Astrocyte of the spinal cord (primary cell): ENCODE data around the gene CROT.
A peak's percentile ranks its signal among the peaks of the same experiment; 100 is the strongest.

Experiments
- DNase-seq: peaks from one replicate; pipeline ENCODE4 v3.0.0; 2011; ENCODE audit warnings: low read depth, low spot score
- H3K4me3 ChIP-seq: 2 replicates; pipeline ENCODE4 v1.5.1; 2011; ENCODE audit warnings: low read depth, mild to moderate bottlenecking, low read length, moderate library complexity
- in situ Hi-C: cut with HindIII; loops from 2 replicates; pipeline ENCODE4 v1.10.0; 2017; ENCODE audit warnings: low sequenced_read_pairs
- TF ChIP-seq, protein P1 (sequence below): IDR thresholded peaks from 2 replicates; pipeline ENCODE4 v1.5.1; 2012; ENCODE audit warnings: low read depth, mild to moderate bottlenecking, low read length, inconsistent platforms

Gene CROT

DNA sequence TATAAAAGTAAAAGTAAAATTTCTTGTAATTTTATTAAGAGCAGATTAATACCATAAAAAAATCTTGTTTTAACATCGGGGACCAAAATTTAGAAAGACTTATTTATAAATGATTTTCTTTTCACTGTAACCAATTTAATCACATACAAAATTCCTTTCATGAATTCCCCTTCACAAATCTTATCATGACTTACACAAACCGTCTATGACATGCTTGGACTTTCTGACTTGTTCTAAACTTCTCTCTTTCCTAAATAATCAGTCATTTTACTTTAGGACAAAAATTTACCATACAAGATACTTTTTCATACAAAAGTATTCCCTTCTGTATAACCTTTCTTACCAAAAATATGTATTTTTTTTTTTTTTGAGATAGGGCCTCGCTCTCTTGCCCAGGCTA lies 9.3 kb downstream of the CROT start:
- in situ Hi-C loops = no loop called here
- DNase-seq = peak; percentile 25
- H3K4me3 ChIP-seq = no peak overlapping the region
- TF ChIP-seq, protein P1, sequence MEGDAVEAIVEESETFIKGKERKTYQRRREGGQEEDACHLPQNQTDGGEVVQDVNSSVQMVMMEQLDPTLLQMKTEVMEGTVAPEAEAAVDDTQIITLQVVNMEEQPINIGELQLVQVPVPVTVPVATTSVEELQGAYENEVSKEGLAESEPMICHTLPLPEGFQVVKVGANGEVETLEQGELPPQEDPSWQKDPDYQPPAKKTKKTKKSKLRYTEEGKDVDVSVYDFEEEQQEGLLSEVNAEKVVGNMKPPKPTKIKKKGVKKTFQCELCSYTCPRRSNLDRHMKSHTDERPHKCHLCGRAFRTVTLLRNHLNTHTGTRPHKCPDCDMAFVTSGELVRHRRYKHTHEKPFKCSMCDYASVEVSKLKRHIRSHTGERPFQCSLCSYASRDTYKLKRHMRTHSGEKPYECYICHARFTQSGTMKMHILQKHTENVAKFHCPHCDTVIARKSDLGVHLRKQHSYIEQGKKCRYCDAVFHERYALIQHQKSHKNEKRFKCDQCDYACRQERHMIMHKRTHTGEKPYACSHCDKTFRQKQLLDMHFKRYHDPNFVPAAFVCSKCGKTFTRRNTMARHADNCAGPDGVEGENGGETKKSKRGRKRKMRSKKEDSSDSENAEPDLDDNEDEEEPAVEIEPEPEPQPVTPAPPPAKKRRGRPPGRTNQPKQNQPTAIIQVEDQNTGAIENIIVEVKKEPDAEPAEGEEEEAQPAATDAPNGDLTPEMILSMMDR = no peak

DNA sequence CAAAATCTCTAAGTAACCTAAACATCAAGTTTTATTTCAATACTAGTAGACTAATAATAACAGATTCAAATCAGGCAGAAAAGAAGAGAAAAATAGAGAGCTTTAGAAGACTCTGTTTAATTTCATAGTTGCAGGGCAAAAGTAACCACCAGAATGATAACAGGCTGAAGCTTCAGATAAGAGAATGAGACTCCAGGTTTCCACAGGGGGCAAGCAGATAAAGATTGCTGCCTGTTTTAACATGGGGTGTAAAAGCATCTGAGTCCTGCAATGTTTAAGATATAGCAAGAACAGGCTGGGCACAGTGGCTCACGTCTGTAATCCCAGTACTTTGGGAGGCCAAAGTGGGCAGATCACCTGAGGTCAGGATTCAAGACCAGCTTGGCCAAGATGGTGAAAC lies 11.0 kb downstream of the CROT start:
- in situ Hi-C loops = no loop called here
- H3K4me3 ChIP-seq = no peak overlapping the region
- TF ChIP-seq, protein P1 = no peak

DNA sequence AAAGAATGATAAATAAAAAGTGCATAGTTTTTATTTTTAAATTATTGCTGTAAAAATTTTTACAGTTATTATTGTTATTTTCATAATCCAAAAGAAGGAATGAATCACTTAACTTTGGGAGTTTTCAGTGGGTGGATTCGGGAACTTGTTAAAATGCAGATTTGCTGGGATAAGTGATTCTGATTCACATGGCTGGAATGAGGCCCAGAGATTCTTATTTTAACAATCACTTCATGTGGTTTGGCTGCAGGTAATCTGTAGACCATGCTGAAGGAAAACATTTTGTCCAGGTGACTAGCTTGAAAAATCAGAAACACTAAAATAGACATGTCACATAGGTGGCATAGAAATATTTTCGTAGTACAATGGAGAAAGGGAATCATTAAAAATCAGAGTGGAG lies 13.9 kb downstream of the CROT start:
- H3K4me3 ChIP-seq = no peak overlapping the region
- in situ Hi-C loops = no loop called here
- DNase-seq = peak; percentile 68
- TF ChIP-seq, protein P1 = no peak

More for the DNA sequence above, 11.0 kb downstream of the CROT start:
- DNase-seq = no peak

DNA sequence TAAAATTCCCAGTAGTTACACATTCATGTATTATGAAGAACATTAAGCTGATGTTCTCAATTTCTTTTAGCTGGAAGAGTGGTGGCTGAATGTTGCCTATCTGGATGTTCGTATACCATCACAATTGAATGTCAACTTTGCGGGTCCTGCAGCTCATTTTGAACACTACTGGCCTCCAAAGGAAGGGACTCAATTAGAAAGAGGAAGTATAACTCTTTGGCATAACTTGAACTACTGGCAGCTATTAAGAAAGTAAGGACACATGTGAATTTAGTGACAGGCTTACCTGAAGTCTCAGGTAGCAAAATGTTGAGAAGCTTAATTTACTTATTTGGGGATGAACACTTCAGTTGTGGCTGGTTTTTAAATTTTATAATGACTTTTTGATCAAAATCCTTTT lies 15.9 kb downstream of the CROT start:
- no peak overlapping the region for H3K4me3 ChIP-seq
- in situ Hi-C loops = no loop called here
- DNase-seq = no peak
- TF ChIP-seq, protein P1 = no peak

DNA sequence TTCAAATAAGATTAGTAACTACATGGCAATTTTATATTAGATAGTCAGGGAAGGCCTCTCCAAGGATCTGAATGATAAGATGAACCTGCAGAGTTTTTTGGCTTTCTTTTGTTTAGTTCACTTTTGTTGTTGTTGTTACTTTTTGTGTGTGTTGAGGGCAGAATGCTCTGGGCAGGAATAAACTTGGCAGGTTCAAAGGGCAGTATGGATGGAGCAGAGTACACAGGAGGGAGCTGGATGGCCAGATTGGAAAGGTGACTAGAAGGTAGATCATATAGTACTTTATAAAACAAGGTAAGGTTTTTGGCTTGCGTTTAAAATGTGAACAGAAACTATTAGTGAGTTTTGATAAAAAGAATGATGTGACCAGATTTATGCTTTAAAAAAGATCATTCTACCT lies 17.9 kb downstream of the CROT start:
- DNase-seq = no peak
- in situ Hi-C loops = no loop called here
- TF ChIP-seq, protein P1 = no peak

DNA sequence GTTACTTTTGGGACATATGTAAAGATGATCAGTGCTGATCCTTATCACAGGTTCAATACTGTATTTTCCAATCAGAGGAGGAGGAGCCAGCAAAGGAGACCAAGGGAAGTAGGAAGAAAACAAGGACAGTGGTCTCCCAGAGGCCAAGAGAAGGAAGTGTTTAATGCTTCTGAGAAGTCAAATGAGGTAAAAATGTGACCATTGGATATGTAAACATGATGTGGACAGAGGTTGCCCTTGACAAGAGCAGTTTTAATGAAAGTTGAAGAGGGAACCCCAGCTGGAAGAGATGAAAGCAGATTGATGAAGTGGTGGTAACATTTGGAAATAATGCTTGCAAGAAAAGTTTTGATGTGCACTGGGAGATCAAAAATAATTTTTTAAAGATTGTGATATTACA lies 18.8 kb downstream of the CROT start:
- in situ Hi-C loops = no loop called here
- DNase-seq = no peak
- no peak overlapping the region for H3K4me3 ChIP-seq
- TF ChIP-seq, protein P1 = no peak

More for the DNA sequence above, 17.9 kb downstream of the CROT start:
- H3K4me3 ChIP-seq = no peak overlapping the region

DNA sequence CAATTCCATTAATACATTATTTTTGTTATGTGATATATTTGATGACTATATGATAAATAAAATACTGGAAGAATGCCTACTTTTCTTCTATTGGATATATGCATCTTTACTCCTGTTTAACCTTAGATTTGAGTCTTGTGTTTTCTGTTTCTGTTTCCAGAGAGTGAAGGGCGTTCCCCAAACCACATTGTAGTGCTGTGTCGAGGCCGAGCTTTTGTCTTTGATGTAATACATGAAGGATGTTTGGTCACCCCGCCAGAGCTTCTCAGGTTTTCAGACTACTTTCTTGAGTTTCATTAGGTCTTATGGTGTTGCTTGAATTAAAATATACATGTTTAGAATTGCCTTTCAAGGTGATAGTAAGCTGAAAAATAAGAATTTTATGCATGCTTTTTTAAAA lies 23.8 kb downstream of the CROT start:
- in situ Hi-C loops = no loop called here
- DNase-seq = no peak
- H3K4me3 ChIP-seq = no peak overlapping the region
- TF ChIP-seq, protein P1 = no peak
